Eye (tissue), 1 donor: Measurements from ENCODE around the gene NPTXR.

Experiments
- DNase-seq: peaks from one replicate; pipeline ENCODE4 v3.0.0-alpha.2; 2015

Gene NPTXR

DNA sequence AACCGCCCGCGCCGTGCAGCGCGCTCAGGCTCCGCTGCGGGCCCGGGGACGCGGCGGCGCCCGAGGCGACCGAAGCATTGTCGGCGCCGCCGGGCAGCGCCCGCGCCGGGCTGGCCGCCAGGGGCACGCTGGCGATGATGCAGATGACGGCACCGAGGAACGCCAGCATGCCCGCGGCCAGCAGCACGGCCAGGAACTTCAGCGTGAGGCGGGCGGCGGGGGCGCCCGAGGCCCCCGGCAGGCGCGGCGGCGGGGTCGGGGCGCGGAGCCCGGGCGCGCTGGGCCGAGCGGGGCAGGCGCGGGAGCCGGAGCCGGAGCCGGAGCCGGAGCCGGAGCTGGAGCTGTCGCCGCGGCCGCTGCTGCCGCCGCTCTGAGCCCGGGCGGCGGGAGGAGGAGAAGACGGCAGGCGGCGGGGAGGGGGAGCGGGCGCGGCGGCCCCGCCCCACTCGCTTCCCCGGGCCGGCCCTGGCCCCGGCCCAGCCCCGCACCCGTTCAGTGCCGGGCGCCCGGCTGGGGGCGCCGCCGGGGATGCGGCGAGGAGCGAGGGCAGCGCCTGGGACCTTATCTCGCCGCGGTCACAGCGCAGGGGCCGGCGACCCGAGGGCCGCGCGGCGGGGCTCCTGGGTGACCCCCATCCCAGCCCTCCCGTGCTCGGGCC is at the start of gene NPTXR:
Gene NPTXR, minus strand, starts transcription at position 372 of the 658 bp plus-strand sequence.
- DNase-seq = peak; percentile 76

DNA sequence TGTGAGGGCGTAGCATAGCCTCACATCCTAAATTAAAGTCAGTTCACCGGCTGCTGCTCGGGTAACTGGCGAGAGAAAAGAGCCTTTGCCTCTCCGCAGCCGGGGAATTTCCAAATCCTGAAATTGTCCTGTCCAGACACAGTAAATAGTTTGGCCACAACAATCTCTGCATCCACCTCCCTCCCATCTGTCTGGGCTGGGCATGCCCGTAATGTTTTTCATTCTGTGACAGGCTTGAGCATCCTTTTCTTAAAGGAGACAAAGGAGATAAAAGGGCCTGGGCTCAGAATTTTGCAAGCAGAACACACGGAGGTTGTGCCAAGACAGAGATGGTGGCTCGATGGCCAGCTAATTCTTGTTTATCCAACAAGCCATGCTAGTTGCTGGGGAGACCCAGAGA is 47.4 kb upstream of the NPTXR start:
- no peak for DNase-seq

DNA sequence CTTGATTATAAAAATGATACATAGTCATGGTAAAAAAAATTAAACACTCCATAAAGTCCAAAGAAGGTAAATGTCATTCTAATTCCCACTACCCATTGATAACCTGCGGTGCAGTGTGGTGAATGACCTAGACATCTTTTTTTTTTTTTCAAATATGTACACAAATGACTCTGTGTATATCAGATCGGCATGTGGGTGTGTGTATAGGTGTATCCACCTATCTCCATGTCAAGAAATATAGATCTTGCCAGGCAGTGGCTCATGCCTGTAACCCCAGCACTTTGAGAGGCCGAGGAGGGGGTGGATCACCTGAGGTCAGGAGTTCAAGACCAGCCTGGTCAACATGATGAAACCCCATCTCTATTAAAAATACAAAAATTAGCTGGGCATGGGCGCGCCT is 46.5 kb upstream of the NPTXR start:
- no peak for DNase-seq

DNA sequence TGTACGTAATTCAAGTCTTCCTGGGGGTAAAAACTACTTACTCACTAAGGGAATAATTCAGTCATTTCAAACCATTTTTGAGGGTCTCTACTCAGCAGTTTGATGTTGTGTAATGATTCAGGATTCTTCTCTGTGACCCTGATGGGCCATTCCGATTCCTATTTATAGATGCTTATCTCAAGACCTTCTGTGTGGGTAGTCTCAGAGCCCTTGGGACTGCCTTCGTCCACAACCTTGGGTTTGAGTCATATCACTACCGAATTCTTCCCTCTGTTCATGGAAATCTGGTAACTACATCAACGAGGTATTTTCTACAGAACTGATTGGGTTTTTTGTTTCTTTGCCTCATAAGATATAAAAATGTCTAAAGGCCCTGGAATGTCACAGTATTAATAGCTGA is 42.5 kb upstream of the NPTXR start:
- no peak for DNase-seq

DNA sequence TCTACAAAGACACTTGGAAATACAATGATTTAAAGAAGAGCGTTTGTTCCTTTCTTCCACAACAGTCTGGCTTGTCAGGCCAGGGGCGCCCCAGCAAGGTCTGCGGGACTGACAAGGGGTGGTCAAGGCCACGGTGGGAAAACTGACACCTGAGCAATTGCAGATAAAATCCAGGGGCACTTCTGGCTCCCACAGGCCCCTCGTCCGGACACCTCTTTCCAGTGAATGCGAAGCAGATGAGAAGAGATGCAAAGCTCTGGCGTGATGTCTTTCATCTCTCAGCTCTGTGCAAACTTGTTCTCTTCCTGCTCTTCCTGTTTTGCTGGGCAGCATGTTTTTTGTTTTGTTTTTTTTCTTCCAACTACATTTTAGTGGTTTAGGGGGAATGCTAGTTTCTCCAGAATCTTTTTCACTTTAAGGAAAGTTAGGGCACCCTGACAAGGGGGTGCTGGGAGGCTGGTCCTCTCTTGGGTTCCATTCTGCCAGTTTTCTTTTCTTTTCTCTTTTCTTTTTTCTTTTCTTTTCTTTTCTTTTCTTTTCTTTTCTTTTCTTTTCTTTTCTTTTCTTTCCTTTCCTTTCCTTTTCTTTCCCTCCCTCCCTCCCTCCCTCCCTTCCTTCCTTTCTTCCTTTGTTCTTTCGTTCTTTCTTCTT is 39.3 kb upstream of the NPTXR start:
- peak; percentile 6 for DNase-seq

DNA sequence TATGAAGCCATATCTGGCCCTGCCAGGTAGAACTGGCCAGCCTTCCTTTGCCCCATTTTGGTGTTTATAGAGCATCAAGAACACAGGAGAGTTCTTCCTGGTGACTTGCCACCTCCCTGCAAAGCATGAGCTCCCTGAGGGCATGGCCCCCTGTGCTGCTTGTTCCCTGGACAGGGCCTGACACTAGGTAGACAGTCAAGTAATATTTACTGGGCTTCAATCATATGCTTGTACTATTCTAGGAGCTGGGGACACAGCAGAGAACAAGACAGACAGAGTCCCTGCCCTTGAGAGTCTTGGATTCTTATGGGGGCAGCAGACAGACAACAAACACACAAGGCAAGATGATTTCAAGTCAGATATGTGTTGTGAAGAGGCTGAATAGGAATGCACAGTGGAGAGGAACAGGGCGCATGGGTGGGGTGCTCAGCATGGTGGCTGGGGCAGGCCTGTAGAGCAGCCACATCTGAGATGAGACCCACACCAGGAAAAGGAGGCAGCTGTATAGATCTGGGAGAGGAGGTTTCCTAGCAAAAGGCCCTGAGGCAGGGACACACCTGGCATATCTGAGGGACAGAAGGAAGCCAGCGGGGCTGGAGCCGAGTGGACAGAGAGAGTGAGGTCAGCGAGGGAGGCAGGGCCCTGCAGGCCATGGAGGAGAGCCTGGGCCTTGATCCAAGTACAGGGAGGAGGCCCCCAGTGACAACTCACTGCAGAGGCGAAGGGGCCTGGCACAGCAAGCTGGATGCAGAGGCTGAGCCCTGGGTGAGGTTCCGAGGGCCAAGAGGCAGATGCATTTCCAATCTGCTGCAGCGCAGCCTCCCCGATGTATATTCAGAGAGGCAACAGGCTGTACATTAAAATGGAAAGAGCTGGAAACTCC is 38.4 kb upstream of the NPTXR start:
- no peak for DNase-seq

DNA sequence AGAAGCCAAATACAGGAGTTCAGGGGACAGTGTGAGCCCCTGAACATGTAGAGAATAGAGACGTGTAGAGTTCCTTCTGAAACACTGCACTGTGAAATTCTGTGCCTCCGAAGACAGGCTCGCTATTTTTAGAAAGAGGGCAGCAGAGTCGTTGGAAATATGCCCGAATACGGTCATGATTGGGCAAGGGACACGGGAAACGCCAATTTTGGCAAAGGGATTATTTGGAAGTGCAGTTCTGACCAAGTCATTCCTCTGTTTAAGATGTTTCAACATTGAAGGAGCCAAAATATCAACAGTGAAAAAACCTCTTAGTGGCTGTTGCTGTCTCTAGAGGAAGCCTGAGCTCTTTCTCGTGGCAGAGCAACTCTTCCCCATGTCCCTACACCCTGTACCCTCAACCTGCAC is 37.6 kb upstream of the NPTXR start:
- DNase-seq = peak; percentile 35

DNA sequence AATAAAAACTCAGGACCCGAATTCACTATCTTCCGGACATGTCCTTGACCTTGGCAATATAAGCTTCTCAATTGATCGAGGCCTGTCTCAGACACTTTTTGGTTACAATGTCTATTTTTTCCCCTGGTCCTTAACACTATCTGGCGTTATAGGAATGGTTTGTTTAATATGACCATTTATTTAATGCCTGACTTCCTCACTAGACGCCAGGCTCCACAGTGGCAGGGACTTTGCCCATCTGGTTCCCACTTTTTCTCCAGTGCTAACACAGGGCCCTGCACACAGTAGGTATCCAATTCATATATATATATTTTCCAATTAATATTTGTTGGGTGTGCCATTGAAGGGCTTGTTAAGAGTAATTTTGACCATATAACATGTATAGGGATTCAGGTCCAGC is 36.1 kb upstream of the NPTXR start:
- DNase-seq = no peak

DNA sequence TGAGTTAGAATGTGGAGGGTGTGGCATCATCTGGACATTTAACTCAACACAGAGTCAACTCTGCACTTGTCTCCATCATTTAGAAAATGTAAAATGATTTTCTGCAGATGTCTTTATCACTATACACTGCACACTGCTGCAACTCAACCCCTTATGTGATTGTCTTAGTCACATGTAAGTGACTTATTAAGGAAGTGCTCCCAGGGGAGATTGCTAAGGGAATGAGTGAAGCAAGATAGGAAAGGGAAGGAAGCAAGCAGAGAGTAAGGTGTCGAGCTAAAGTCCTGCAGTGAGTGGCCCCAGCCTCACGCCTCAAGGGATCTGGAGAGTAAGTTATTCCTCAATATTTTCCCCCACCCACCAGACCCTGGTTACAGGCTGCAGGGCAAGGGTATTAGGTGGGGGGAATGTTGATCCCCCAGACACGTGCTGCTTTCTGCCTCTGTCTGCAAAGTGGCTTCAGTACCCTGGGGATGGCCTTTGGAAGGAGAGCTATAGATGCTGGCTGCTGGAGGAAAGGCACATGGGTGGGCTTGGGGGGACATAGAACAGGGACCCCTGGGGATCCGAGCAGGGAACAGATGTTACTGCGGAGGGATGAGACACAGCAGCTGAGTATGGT is 35.4 kb upstream of the NPTXR start:
- no peak for DNase-seq

DNA sequence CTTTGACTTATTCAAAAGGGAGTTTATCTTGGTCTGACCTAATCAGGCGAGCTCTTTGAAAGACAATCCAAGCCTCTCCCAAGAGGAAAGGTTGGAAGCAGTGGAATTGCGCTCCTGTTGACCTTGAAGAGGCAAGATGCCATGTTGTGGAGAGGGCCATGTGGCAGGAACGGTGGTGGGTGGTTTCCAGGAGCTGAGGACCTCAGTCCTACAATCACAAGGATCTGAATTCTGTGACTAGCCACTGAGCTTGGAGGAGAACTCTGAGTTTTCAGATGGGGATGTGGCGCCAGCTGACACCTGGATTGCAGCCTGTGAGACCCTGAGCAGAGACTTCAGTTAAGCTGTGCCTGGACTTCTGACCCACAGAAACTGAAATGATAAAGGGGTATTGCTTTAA is 34.2 kb upstream of the NPTXR start:
- no peak for DNase-seq

DNA sequence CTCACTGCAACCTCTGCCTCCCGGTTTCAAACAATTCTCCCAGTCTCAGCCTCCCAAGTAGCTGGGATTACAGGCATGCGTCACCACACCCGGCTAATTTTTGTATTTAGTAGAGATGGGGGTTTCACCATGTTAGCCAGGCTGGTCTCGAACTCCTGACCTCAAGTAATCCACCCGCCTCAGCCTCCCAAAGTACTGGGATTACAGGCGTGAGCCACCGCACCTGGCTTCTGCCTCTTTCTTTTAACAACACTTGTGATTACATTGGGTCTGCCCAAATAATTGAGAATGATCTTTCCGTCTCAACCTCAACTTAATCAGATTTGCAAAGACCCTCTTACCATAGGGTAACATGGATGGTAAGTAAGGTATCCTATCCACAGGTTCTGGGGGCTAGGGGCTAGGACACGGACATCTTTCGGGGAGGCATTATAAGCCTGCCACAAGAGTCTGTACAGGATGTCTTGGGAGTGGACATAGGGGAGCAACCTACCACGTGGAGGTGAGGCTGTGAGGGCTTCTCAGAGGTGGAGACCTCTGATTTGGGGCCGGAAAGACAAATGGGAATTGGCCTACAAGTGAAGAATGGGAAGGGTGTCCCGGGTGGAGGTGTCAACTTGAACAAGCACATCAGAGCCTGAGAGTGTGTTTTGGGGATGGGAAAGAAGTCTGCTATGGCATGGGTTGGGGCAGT is 30.8 kb upstream of the NPTXR start:
- no peak for DNase-seq

DNA sequence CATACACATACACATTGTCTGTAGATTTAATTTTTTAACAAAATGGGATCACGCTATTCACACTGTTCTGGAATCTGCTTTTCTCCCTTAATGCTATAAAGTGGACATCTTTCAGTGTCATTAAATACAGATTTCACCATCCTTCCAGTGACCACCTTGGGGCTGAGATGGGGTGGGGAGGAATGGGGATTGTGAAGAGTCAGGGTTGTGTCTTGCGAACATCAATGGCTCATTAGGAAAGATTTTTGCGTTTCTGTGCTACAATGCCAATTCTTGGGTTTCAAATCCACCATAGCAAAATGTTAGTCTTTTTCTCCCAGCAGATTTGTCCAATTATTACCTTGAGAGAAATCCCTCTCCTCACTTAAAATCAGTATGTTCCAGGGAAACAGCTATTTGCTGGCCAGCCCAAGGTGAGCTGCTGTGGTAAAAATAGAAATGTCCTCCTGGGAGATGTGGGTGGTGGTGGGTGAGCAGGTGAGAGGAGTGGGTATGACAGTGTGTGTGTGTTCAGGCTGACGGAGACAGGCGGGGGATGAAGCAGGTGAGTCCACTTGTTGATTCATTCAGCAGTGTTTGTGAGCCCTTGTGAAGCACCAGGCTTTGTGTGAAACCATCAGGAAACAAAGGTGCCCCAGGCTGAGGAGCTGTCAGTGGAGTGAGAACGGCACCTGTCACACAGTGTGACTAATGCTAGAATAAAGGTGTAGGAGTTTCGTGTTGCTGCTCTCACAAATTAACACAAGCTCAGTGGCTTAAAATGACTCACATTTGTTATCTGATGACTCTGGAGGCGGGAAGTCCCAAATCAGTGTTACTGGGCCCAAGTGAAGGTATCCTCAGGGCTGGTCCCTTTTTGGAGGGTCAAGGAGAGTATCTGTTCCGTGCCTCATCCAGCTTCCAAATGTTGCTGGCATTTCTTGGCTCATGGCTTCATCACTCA is 29.9 kb upstream of the NPTXR start:
- DNase-seq = no peak

DNA sequence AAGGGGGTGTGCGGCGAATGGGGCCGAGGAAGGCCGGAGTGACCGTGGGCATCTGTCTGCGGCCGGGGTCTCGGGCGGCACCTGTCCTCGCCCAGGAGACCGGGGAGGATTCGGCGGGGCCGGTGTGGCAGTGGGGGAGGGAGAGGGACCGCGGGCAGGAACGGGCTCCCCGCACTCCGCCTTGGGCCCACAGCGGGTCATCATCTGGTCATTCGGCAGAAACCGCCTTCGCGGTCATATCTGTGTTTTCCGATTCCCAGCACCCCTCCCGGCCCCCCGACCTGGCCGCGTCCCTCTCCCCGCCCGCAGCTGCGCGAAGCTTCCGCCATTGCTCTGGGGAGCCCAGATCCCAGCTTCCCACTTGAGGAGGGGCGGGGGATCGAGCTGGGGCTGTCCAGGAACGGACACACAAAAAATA is 29.0 kb upstream of the NPTXR start:
- peak; percentile 88 for DNase-seq

DNA sequence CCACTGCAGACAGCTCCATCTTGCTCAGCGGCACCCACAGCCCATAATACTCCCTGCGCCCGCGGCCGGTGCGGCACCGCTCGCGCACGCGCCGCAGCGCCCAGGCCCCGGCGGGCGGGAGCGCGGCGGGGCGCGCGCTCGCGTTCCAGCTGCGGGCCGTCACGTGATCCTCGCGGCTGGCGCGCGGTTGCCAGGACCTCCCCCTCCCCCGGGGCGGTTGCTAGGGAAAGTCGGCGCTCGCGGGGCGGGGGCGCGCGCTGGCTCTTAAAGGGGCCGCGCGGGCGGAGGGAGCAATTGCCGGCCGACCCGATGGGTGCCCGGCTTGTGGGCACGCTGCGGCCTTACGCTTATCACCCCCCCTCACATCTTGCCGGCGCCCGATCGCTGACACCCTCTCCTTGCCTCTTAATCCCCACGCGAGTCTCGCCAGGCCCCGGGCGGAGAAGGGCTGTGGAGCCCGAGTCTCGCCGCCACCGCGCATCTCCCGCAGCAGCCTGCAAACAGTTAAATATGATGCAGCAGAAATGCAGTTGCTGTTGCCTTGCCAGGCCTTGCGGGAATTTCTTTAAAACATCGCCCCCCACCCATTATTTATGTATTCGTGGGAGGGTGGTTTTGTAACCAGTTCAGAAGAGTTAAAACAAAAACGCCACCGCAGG is 28.5 kb upstream of the NPTXR start, which contains the start of gene CBX6:
Gene CBX6, minus strand, starts transcription at position 45 of the 659 bp plus-strand sequence. Its CDS starts 26 bp downstream, at position 19.
- peak; percentile 99 for DNase-seq

DNA sequence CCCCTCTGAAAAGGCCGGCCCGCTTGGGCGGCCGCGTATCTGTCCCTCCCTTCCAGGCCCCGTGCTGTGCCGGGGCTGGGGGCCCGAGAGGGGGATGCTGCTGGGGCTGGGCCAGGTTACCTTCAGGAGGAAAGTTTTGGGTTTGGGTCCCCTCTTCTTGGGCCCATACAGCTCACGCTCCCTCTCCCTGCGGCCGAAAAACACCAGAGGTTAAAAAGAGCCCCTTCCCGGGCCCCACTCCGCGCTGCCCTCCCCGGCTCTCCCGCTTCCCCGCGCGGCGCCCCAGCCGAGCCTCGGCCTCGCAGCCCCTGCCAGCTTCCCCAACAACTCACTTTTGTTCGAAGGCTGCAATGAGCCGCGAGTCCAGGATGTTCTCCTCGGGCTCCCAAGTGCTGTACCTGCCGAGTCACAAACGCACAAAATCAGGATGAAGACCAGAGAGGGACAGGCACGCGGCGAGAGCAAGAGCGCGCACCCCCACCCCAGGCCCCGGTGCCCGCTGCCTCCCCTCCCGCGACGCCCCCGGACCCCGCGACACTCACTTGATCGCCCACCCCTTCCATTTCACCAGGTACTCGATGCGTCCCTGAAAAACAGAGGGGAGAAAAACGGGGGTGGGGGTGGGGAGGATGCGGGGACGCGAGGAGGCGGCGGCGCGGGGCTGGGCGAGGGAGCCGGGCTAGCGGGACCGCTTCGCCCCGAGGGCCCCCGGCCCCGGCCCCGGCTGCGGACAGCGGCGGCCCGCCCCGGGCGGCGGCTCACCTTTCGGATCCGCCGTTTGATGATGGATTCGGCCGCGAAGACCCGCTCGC is 27.7 kb upstream of the NPTXR start:
- DNase-seq = peak; percentile 74

DNA sequence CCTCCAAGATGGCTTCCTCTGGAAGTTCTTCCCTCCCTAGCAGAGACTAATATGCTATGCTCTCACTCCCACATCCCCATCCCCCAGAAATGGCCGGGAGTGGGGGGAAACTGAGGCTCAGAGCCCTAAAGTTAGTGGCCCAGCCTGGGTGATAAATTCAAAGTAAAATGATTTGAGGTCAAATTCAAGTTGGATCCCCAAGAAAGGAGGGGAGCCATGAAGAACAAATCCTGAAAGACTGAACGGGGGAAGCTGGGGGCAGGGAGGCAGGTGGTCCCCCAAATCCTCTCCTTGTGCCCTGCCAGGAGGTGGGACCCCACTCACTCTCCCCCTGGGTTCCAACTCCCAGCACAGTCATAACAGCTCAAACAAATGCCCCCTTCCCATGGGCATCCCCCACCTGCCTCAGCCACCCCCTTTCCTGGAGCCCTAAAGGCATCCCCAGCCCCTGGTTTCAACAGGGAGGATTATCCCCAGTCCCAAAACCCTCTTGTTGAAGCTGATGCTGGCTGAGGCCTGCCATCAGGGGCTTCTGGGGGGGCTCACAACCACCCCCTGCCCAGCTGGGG is 27.0 kb upstream of the NPTXR start:
- DNase-seq = no peak

DNA sequence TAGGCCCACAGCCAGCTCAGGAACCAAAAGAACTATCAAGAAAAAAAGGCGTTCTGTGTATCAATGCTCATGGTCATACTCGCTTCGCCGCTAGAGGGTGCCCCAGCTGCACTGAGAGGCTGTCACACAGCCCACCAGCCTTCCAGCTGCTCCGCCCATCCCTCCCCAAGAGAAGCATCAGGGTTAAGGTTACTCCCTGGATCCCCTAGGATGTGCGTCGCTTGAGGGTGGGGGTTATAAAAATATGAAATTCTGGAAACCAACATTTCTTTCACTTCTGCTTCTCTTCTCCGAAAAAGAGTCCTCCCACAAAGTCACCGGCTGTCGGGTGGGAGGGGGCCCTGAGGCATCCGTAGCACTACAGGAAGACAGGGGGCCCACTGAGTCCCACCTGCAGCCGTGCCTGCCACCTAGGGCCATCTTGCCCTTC is 26.5 kb upstream of the NPTXR start:
- DNase-seq = peak; percentile 95

DNA sequence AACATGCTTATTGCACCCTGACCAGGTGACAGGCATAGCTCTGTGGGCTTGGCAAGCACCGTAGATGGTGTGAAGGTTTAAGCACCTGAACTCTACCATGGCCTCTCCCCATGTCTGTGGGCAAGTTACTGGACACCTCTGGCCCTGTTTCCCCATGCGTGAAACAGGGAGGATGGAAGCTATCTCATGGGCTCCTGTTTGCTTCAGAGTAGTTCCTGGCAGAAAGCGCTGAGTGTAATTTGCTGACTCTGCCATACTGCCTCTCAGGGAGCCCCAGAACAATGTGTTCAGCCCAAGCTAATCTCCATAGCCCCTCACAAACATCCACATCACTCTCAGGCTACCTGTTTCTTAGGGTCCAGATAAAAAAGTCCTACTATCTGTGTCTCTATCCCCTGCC is 25.8 kb upstream of the NPTXR start:
- DNase-seq = no peak

DNA sequence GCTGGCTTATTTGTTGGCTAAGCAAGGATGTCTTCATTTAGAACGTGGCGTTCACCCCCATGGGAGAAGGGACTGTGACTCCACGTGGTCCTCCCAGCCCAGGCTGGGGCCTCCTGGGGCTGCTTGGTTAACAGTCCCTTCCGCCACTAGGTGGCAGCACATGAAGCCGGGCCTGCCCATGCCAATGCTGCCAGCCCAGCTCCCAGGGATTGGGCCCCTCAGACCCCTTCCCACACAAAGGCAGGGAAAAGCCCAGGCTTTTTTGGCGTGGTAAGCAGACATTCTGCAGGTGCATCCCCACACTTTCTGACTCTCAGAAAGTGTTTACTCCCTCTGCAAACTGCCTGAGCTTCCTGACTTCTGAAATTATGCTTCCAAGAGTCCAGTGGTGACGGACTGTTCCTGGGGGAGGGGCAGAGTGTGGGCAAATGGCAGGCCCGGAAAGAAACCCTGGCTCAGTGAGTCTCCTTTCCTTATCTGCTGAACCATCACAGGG is 25.1 kb upstream of the NPTXR start:
- peak; percentile 91 for DNase-seq
